Measurements from ENCODE around the gene KCTD15.

DNA sequence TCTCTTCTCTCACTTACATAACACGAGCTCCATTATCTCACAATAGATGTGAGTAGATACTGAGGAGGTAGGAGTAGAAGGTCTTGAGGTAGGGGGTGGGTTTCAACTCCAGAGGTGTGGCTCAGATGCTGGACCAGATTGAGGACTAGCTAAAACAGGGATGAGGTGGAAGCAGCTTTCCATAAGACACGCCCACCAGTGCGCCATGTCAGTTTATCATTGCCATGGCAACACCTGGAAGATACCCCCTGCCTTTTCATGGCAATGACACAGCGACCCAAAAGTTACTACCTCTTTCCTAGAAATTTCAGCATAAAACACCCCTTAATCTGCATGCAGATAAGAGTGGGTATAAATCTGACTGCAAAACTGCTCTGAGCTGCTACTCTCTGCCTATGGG is 44.1 kb downstream of the KCTD15 start:
- TF ChIP-seq CTCF (conservative IDR thresholded peaks at IDR 0.05; ENCODE audit: low read depth, low read length): no peak
- no peak for TF ChIP-seq EZH2 (IDR thresholded peaks at IDR 0.05; ENCODE audit: borderline replicate concordance, low read depth, low read length, poor library complexity, severe bottlenecking)
